PFSK-1 (cell line): ENCODE measurements around the gene ADAM19.
A peak's percentile ranks its signal among the peaks of the same experiment; 100 is the strongest.

ENCODE experiments used
- FOXP2 ChIP-seq: optimal IDR thresholded peaks from 2 replicates; pipeline ENCODE3; 2011; ENCODE audit warnings: borderline replicate concordance, control low read depth, inconsistent platforms; ENCODE audit not compliant: insufficient read depth; ENCODE audit errors: extremely low read length, extremely low read depth
- POLR2AphosphoS5 ChIP-seq: IDR thresholded peaks from 2 replicates; pipeline ENCODE4 v1.6.1; 2012; ENCODE audit warnings: low read depth, mild to moderate bottlenecking, control low read depth, low read length, moderate library complexity
- SIN3A ChIP-seq: IDR thresholded peaks from 2 replicates; pipeline ENCODE4 v1.6.1; 2012; ENCODE audit warnings: mild to moderate bottlenecking, low read length, moderate library complexity, borderline replicate concordance; ENCODE audit not compliant: insufficient read depth
- TAF1 ChIP-seq: IDR thresholded peaks from 2 replicates; pipeline ENCODE4 v1.6.1; 2012; ENCODE audit warnings: low read length, control low read depth, borderline replicate concordance; ENCODE audit not compliant: insufficient read depth
- TF ChIP-seq, protein P1 (sequence below), 2 experiments: IDR thresholded peaks; 2 replicates each; pipeline versions ENCODE4 v1.6.1 to v1.8.0; 2011 to 2012; ENCODE audit warnings: low read depth in 2 of 2, low read length in 2 of 2, control low read depth in 1 of 2, inconsistent platforms in 1 of 2, mild to moderate bottlenecking in 1 of 2, moderate library complexity in 1 of 2; ENCODE audit not compliant: insufficient read depth in 1 of 2

Gene ADAM19

GRCh38 chr5:157556615-157557418, 18.8 kb downstream of the ADAM19 start:
- TF ChIP-seq POLR2AphosphoS5 (no peak), FOXP2 (no peak), TAF1 (no peak)

GRCh38 chr5:157555037-157555640, 20.4 kb downstream of the ADAM19 start:
- TF ChIP-seq SIN3A = no peak
- no peak for TF ChIP-seq POLR2AphosphoS5
- TF ChIP-seq, protein P1, sequence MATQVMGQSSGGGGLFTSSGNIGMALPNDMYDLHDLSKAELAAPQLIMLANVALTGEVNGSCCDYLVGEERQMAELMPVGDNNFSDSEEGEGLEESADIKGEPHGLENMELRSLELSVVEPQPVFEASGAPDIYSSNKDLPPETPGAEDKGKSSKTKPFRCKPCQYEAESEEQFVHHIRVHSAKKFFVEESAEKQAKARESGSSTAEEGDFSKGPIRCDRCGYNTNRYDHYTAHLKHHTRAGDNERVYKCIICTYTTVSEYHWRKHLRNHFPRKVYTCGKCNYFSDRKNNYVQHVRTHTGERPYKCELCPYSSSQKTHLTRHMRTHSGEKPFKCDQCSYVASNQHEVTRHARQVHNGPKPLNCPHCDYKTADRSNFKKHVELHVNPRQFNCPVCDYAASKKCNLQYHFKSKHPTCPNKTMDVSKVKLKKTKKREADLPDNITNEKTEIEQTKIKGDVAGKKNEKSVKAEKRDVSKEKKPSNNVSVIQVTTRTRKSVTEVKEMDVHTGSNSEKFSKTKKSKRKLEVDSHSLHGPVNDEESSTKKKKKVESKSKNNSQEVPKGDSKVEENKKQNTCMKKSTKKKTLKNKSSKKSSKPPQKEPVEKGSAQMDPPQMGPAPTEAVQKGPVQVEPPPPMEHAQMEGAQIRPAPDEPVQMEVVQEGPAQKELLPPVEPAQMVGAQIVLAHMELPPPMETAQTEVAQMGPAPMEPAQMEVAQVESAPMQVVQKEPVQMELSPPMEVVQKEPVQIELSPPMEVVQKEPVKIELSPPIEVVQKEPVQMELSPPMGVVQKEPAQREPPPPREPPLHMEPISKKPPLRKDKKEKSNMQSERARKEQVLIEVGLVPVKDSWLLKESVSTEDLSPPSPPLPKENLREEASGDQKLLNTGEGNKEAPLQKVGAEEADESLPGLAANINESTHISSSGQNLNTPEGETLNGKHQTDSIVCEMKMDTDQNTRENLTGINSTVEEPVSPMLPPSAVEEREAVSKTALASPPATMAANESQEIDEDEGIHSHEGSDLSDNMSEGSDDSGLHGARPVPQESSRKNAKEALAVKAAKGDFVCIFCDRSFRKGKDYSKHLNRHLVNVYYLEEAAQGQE (IDR thresholded peaks at IDR 0.05; ENCODE audit: insufficient read depth in 1 of 2, low read depth in 2 of 2, low read length in 2 of 2) = no peak
- TF ChIP-seq TAF1 = no peak
- no peak for TF ChIP-seq FOXP2

- TF ChIP-seq SIN3A = peak; percentile 75; the same call in 1 of the 2 replicates
- TF ChIP-seq, protein P1 (IDR thresholded peaks at IDR 0.05; ENCODE audit: insufficient read depth in 1 of 2, low read depth in 2 of 2, low read length in 2 of 2) = no peak
- TF ChIP-seq POLR2AphosphoS5 = no peak
- TF ChIP-seq TAF1 = peak; percentile 31; the same call in 1 of the 2 replicates
Measured at GRCh38 chr5:157554179-157555036, 21.2 kb downstream of the ADAM19 start.

- TF ChIP-seq TAF1 (no peak), FOXP2 (no peak), POLR2AphosphoS5 (no peak), SIN3A (no peak)
- TF ChIP-seq, protein P1 (IDR thresholded peaks at IDR 0.05; ENCODE audit: insufficient read depth in 1 of 2, low read depth in 2 of 2, low read length in 2 of 2) = no peak
Measured at GRCh38 chr5:157552650-157553049, 22.9 kb downstream of the ADAM19 start.

DNA sequence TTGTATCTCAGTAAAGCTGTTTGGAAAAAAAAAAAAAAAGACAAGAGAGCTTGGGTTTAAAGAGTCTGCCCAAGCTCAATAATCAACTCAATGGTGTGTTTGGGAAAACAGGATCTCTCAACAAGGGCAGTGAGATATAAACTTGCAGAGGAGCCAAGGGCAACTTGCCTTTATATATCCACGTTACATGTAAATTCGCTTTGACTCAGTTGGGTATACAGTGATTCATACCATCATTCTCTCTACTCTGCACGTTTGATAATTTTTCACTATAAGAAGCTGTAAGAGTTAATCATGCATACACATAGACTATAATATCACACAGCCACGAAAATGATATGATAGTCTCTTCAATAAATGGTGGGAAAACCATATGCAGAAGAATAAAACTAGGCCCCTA, 24.9 kb downstream of the ADAM19 start:
- TF ChIP-seq TAF1 = no peak
- no peak for TF ChIP-seq SIN3A
- no peak for TF ChIP-seq POLR2AphosphoS5
- TF ChIP-seq, protein P1 (IDR thresholded peaks at IDR 0.05; ENCODE audit: insufficient read depth in 1 of 2, low read depth in 2 of 2, low read length in 2 of 2) = no peak
- TF ChIP-seq FOXP2 = no peak
